Measurements from ENCODE around the gene DPH3.
A peak's percentile ranks its signal among the peaks of the same experiment; 100 is the strongest.

Gene DPH3

DNA sequence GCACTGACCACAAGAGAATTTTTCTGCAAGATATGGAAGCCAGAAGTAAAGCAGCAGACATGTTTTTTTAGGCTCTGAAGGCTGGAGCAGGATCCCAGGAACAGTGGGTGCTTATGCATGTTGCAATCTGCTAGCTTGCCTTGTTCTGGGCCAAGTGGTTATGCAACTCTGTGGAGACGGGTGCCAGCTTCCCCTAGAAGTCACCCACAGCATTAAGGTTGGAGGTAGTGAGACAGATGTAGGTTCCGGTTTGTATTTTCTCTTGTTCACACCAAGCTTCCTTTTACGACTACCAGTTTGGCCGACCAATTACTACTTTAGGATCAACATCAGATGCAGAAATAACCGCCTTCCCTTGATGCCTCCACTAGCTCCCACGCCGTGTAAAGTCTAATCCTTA, 11.1 kb downstream of the DPH3 start:
- no peak for FAIRE-seq

DNA sequence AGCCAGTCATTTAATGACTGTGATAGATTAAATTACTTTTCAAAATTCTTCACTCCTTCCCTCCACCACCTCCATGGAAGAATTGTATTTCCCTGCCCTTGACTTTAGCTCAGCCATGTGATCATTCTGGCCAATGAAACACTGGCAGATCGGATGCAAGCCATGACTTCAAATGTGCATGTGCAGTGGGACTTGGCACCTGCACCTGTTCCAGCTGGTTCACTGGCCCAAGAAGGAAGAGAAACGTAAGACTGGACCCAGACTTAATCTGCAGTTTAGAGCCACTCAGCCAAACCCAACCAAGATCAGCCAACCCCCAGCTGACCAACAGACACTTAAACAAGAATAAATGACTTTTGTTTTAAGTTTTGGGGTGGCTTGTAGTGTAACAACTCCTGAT, 11.8 kb downstream of the DPH3 start:
- no peak for FAIRE-seq

DNA sequence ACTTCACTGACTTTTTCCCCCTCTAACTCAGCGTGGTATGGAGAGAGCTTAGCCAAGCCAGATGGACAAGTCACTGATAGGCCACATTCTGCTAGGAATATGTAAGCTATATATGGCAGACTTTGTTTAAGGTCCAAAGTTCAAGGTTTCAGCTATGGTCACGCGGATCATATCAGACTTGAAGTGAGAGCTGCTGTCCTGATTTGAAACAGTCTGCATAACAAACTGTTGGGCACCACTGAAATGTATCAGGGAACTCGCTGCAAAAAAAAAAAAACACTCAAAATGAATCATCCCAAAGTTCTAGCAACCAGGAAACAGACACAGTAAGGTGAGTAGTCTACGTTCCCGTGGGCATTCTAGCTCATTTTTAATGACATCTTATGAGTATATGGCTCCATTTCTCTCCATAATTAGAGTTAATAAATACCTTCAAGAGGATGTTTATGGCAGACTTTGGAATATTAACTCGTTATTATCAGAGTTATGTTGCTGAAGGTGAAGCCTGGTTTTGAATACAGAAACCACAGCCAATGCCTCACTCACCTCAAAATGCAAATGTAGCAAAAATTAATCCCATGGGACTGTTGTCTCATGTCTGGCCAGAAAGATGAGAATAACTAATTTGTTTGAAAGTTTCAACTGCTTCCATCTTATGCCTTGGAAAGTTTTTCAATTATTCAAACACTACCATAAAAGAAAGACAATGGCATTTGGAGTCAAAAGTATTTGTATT, 12.3 kb downstream of the DPH3 start:
- no peak for FAIRE-seq

DNA sequence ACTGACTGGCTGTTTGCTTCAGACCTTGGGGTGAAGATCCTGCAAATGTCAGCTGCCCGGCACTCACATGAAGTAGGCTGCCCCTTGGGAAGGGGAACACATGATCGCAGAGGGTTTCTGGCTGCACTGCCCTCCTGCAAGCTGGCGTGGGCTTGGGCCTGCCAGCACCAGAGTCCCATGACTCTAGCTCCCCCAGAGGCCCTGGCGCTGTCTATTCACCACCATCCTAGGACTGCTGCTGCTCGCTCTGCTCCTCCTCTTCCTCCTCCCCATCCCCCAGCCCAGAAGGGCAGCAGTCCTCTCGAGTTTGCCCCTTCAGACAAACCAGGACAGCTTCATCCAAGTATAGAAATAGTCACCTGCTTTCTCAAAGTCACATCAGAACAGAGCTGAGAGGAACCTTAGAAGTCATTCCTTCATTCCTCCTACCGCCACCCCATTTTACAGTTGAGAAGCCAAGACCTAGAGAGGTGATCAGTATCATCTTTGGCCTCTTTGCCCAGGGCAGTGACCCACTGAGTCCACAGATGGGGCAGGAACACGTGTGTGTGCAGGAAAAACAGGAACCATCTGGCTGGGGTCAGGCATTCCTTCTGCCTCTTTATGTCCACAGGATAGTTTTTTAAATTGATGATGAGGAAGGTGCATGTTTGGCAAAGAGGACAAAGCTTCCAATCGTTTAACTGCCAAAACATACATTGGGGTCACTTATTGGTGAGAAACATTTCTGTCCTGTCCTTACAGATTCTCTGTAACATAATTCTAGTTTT, 13.2 kb downstream of the DPH3 start:
- FAIRE-seq: no peak

DNA sequence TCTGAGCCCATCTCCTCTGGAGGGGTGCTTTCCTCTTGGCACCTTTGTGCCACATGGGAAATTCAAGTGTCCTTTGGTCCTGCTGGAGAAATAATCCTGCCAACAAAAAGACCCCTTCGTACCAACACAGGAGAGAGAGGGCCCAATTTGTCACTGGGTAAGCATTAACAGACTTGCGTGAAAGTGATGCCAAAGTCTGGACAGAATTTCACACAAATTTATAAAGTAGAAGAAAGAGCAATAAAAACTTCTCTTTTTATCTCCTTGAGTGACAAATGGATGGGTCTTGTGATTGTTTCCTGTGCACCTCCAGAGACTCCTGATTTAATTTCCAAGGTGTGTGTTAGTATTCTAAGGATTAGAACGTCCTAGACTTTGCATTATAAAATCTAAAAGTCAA, 14.9 kb downstream of the DPH3 start:
- no peak for FAIRE-seq

DNA sequence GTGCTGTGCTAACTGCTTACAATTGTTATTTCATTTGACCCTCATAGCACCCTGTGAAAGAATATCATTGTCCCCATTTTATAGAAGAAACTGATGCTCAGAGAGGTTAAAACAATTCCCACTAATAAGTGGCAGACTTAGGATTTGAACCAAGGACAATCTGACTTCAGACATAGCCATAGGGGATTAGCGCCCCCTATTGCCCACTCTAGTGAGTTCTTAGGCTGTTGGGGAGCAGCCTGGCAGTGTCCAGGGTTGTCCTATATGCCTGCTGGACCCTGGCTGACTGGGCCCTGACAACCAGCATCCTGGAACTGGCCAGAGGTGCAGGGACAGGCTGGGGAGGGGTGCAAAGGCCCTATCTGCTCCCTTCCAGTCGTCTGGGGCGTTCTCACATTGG, 15.4 kb downstream of the DPH3 start:
- FAIRE-seq: no peak

DNA sequence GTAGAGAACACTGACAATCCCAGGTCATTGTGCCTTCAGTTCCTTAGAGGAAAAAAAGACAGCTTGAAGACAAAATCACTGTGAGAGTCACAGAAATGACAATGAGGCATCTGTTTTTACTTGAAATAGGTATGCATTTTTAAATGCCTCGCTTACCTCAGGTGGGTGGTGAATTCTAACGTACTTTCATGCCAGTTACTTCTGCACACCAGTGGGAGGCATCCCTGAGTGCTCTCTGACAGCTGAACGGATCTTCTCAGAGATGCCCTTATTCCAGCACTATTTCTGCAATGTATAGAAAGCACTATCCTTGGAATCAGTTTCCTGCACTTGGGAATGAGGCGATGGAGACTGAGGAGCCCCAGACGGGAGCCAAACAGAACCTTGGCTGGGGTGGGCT, 16.2 kb downstream of the DPH3 start:
- no peak for FAIRE-seq

DNA sequence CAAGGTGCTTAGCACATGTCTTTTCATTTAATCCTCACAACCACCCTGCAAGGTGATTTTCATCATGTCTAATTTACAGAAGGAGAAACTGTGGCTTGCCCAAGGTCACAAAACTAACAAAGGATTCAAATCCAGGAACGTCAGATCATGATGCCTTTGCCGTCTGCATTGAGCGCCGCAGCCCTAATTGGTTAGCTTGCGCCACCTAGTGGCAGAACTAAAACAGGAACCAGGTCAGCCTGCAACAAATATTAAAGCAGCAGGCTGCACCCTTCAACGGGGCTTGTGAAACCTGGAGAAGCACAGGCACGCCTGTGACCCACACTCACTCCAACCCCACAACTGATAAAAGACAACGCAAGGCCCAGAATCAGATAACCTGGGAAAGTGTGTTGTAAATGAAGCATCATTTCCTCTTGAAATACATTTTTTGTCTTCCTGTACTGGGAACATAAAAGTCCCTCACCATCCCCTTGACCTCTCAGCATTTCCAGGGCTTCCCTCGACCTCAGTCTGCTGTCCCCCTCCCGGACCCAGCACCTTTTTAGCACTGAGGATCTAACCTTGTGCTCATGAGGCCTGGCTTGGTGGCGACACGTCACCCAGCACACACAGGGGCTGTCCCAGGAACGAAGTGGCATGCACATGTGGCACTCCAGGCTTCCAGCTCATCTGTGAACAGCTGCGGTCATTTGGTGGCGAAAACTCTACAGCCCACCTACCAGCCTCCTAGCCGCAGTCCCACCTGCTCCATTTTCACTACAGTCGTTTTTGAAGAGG, 17.3 kb downstream of the DPH3 start:
- peak; percentile 86 for FAIRE-seq

DNA sequence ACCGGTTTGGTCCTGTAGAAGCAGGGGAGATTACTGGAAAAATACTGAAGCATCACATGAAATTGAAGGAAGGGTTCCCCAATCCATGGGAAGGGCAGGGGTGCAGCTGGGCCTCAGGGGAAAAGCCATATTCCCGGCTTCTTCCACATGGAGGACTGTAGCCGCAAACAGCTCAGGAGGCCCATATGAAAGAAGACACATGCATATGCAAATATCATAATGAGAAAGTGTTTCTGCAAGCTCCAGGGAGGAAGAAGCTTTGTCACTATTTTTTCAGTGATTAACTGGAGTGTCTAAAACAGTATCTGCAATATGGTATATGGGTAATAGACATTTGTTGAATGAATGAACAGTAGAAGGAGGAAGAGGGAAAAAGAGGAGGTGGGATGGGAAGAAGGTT, 19.1 kb downstream of the DPH3 start:
- no peak for FAIRE-seq

DNA sequence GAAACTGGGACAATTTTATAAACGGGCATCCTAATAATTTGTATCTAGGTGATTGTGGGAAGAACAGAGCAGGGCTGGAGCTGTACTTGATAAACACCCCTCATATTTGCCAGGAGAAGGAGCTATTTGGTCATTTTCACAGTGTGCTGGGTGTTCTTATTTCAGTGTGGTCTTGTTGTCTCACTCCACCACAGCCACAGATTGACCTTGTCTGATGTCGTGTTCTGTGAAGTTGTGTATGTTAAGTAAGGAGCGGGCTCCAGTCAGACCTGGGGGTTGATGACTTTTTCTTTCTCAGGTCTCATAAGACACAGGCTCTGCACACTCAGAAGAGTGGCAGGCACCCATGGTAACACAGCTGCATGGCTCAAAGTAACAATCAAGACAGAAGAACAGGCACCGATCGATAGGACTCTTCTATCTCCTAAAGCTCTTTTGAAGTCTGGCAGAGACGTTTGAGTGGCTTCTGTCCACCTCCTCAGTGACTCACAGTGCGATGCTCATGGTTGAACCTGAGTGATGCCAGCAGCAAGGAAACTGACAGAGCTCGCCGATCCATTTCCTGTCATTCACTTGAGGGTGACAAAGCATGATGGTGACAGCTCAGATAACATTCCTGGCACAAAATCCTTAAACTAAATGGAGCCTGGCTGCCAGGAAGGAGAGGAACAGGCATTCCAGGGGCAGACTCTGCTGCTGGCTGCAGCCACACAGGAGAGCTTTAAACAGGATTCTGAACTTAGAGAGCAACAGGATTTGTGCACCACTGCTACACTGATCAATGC, 20.8 kb downstream of the DPH3 start:
- no peak for FAIRE-seq

DNA sequence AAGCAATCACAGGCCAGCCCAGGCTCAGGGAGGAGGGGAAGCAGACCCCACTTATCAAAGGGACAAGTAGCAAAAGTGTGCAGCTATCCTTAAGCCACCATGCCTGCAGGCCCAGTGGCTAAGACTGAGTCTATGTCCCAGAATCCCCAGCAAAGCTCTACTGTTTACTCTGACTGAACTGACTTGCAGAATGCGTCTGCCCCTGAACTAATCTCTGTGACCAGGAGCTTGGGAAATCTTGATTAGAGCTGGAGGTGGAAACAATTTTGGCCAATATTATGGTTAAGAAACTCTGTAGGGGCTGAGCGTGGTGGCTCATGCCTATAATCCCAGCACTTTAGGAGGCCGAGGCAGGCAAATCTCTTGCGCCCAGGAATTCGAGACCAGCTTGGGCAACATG, 22.6 kb downstream of the DPH3 start:
- FAIRE-seq: no peak

DNA sequence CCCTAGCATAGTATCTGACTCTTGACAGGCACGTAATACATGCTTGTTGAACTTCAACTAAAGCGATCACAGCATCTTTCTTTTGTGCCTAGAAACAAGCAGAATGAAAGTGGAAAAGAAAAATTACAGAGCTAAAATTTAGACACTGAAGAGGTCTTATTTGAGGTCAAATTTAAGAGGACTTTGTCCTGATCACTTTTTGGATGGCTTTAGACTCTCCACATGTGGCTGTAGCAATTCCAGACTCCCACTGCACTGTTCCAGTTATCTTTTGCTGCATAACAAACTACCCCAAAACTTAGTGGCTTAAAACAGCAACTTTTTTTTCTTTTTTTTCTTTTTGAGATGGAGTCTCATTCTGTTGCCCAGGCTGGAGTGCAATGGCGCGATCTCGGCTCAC, 23.5 kb downstream of the DPH3 start:
- no peak for FAIRE-seq

DNA sequence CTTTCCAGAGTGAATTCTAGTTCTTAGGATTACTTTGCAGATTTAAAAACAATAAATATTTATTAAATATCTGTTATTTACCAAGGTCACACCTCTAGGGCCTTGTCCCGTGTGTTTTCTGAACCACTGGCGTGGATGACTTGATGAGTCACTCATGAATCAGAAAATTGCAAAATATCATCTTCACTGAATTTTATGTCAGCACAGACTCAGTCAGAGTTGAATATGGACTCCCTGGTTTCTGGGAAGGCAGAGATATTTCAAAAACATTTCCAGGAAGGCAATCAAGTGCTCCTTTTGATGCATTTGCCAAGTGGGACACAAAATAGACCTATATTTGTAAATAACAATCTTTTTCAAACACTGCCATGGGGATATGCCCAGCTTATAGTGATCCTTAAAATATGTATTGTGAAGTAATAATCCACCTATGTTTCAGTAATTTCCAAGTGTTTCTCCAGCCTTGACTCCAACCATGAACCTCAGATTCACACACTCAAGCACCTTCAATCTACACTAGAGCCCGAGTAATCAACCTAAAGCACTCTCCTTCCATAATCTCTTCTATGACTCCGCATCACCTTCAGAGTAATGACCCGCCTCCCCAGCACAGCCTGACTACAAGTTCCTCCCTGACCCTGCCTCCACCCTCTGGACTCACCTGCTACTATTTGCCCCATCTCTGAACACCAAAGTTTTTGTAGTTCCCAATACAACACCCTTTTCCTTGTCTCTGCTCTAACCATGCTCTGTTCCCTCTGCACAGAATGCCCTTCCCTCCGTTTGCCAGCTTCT, 24.3 kb downstream of the DPH3 start:
- FAIRE-seq: no peak

DNA sequence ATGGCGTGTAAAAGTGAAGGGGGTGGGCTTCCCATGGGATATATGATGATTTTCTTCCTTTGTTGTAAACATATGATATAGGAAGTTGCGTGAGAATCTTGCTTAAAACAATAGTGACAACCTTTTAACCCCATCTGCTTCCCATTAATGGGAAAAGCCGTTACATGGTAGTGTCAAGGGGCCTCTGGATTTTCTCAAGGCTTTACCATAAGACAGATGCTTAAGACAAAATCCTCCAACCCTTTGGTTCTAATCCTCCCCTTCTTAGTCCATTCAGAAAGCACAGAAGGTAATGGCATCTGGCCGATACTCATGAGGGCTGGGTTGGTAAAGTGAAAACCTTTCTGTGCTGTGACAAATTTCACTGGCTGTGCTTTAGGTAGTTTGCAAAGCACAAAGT, 25.0 kb downstream of the DPH3 start:
- FAIRE-seq: no peak

DNA sequence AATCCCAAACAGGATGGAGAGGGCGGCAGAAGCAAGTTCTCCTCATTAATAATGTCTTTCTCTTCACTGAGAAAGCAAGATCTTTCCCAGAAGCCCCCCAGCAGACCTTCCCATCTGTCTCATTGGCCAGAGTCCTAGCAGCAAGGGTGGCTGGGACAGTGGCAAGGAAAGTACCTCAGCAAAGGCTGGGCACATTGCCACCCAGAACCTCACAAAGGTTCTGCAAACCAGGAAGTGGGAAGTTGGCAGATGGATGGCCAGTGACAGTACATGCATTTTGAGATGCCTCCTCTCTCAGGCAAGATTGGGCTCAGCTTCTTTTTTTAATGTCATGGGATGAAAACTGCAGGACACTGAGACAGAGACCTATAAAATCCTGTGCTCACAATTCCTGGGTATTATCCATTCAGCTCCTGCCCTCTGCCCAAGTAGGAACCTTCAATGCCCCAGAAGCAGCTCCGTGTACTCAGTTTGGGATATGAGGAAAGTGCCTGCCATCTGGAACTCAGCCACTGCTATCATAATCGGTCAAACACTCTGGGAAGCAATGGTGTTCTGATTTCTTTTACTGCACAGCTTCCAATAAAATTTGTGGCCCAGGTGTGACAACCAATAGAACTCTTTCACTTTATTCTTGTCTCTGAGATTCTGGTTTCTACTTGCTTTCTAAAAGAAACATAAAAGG, 25.5 kb downstream of the DPH3 start:
- no peak for FAIRE-seq

DNA sequence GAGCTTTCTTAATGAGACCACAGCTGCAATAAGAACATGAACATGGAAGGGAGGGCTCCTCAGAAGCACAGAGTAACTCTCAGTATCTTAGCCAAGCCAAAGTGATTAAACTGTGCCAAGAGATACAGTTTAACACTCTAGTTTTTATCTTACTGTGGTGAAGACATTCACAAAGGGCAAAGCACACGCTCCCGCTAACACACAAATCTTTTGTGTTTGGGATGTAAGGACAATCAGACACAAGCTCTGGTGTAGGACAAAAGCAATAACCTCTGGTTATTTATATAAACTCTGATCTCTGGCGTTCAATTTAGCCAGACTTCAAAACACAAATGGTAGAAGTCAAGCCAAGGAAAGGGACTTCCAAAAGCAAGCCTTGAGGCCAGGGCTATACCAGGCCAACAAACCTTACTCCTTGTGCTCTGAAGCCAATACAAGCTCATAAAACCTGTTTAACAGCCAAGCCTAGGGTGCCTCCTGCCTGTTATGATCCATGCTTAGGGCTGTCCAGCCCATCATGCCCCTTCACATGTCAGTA, 27.8 kb downstream of the DPH3 start:
- no peak for FAIRE-seq

DNA sequence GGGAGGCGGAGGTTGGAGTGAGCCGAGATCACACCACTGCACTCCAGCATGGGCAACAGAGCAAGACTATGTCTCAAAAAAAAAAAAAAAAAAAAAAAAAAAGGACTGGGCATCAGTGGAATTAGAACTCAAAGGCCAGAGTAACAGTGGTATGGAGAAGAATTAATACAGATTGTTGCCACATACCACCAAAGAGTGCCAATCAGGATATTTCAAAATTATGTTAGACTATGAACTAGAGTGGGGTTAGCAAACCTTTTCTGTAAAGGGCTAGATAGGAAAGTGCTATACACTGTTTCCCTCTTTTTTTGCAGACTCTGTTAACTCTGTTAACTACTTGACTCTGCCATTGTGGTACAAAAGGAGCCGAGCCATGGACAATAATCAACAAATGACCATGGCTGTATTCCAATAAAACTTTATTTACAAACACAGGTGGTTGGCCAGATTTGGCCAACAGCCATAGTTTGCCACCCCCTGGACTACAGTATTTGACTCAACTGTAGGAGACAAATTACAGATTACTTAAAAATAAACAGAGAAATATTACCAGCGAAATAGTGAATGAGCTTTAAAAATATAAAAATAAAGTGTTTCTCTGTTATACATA, 28.6 kb downstream of the DPH3 start:
- FAIRE-seq: no peak

DNA sequence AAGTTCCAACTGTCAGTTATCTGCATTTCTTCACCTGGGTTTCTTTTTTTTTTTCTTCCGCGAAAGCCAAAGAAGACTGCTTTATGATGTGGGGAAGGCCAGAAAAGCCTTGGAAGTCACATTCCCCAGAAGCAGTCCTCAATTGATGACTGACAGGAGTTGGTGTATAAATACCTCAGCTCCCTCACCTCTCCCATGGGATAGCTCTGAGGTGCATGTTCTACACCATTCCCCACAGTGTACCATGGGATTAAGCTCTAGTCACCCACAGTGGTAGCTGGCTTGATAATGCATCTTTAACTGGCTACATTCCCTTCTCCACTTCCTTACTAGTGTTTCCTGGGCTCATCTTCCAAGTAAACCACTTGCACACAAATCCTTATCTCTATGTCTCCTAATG, 30.5 kb downstream of the DPH3 start:
- no peak for FAIRE-seq

DNA sequence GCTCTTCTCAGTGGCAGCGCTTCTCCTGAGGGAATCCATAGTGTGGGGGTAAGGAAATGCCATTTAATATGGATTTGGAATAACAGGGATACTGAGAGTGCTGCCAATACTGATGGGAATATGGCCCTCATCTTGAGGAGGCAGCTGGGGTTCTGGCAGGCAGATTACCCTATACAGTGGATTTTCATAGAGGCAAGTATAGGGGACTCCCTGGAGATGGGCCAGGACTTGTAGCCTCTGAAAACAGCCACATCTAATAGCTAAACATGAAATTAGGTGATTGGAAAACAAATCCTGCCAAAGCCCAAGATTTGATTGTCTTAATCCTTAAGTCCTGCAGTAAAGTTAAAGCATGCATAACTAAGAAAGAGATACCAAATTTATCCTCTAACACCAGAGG, 30.9 kb downstream of the DPH3 start:
- no peak for FAIRE-seq

DNA sequence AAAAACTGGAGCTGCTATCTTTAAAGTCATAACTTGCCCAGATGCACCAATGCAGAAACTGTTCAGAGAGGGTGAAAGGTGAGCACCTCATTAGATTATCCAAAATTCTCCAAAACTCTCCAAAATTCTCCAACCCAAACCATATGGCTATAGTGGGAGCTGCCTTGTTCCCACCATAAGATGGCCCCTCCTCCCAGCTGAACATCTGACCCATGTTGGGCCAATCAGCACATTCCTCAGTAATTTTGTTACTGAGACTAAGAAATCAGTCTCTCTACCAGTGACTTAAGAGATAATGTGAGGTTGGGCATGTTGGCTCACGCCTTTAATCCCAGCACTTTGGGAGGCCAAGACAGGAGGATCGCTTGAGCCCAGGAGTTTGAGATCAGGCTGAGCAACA, 32.8 kb downstream of the DPH3 start:
- no peak for FAIRE-seq

DNA sequence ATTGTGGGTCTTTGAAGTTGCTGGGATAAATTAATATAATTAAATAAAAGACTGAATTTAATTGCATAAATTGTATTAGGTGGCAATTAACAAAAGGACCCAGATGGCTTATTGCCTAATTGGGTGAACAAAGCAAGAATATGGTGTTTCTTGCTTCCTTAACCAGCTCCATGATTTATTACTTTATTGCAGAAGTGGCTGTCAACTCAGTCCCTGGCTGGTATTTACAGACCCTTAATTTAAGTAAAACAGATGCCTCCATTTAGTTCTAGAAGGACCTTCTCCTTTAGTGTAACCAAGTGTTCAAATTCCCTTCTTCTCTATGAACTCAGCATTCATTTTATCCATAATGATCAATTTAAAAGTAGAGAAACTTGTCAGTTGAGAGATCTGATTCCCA, 35.1 kb downstream of the DPH3 start:
- no peak for FAIRE-seq
